GM12864 (cell line): Measurements from ENCODE around the gene HDLBP.

Source experiments
- DNase-seq: peaks from one replicate; pipeline ENCODE4 v3.0.0-alpha.2; 2011; ENCODE audit warnings: low read depth
- H3K4me3 ChIP-seq: 2 replicates; pipeline ENCODE4 v1.5.1; 2011; ENCODE audit warnings: mild to moderate bottlenecking, low read depth, low read length, control low read depth
- CTCF ChIP-seq: IDR thresholded peaks from 2 replicates; pipeline ENCODE4 v1.5.1; 2011; ENCODE audit warnings: low read depth, mild to moderate bottlenecking, moderate library complexity, low read length, control low read depth, inconsistent platforms; ENCODE audit errors: missing control alignments

Gene HDLBP

GRCh38 chr2:241237047-241237446 lies 78.4 kb downstream of the HDLBP start:
- DNase-seq, result no peak
- no peak overlapping the region for H3K4me3 ChIP-seq
- no peak for TF ChIP-seq CTCF

- DNase-seq, result no peak
- H3K4me3 ChIP-seq, result no peak overlapping the region
- TF ChIP-seq CTCF, result no peak
Measured at GRCh38 chr2:241235859-241236593, 79.4 kb downstream of the HDLBP start.

- no peak for TF ChIP-seq CTCF
- no peak for DNase-seq
- no peak overlapping the region for H3K4me3 ChIP-seq
Measured at GRCh38 chr2:241234962-241235740, 80.3 kb downstream of the HDLBP start.

GRCh38 chr2:241234066-241234790 lies 81.2 kb downstream of the HDLBP start:
- DNase-seq, result no peak
- TF ChIP-seq CTCF, result no peak
- H3K4me3 ChIP-seq, result no peak overlapping the region

- no peak for DNase-seq
- no peak for TF ChIP-seq CTCF
- H3K4me3 ChIP-seq, result no peak overlapping the region
Measured at GRCh38 chr2:241232736-241233575, 82.5 kb downstream of the HDLBP start.

- no peak overlapping the region for H3K4me3 ChIP-seq
- DNase-seq, result no peak
- no peak for TF ChIP-seq CTCF
Measured at GRCh38 chr2:241230435-241230834, 85.0 kb downstream of the HDLBP start.
